ENCODE measurements around the gene KCNMA1. TPM values are rescaled to one million over a fixed set of nuclear protein-coding genes. Genes with fewer than 3 reads are reported as not detected.

The KCNMA1 gene
- total and polyA plus RNA-seq, 10 of the 15 experiments (the other 5 are each of a cell fraction or from before 2014, with no cell fraction given), result 8.5 to 77.0 (median 21.3) TPM

DNA sequence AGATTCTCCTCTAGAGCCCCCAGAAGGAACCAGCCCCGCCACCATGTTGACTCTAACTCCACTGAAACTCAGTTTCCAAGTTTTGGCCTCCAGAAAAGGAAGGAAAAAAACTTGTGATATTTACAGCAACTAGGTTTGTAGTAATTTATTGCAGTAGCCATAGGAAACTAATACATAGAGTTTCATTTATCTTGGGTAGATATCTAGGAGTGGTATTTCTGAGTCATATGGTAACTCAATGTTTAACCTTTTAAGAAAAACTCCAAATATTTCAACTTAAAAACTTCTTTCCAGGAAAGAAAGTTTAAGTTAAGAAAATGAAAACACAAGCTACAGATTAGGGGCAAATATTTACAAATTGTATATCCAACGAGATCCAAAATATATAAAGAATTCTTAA is 576.7 kb downstream of the KCNMA1 start (continued):
- TF ChIP-seq, protein P1, sequence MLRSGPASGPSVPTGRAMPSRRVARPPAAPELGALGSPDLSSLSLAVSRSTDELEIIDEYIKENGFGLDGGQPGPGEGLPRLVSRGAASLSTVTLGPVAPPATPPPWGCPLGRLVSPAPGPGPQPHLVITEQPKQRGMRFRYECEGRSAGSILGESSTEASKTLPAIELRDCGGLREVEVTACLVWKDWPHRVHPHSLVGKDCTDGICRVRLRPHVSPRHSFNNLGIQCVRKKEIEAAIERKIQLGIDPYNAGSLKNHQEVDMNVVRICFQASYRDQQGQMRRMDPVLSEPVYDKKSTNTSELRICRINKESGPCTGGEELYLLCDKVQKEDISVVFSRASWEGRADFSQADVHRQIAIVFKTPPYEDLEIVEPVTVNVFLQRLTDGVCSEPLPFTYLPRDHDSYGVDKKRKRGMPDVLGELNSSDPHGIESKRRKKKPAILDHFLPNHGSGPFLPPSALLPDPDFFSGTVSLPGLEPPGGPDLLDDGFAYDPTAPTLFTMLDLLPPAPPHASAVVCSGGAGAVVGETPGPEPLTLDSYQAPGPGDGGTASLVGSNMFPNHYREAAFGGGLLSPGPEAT (IDR thresholded peaks at IDR 0.05; ENCODE audit: low read depth), result no peak
- TF ChIP-seq FOS (IDR thresholded peaks at IDR 0.05; ENCODE audit: borderline replicate concordance, extremely low read depth, insufficient read length) (no peak), RUNX3 (IDR thresholded peaks at IDR 0.05; ENCODE audit: low read length) (no peak), EZH2 (IDR thresholded peaks at IDR 0.05; ENCODE audit: borderline replicate concordance, control insufficient read depth, low read depth, low read length) (no peak)

- Histone ChIP-seq H2AFZ (ENCODE audit: control insufficient read depth, low read depth, low read length) (no peak overlapping the region), H3K27ac (ENCODE audit: control insufficient read depth, insufficient read depth) (no peak overlapping the region), H3K27me3 (replicated peaks in 1 of 2; ENCODE audit: control insufficient read depth in 2 of 2, insufficient read depth in 2 of 2, low read length in 1 of 2) (no peaks in the 10 kb centered on the region), H3K4me2 (ENCODE audit: control insufficient read depth, insufficient read depth) (no peak overlapping the region), H3K9me3 (replicated peaks; ENCODE audit: control insufficient read depth, insufficient read depth, low read length) (no peaks in the 10 kb centered on the region), H3K4me1 (ENCODE audit: control insufficient read depth, insufficient read depth, low read length) (no peaks in the 10 kb centered on the region), H3K4me3 (no peak overlapping the region), H3K36me3 (ENCODE audit: control insufficient read depth in 2 of 2, insufficient read depth in 2 of 2, low read length in 1 of 2) (no peaks in the 10 kb centered on the region), H4K20me1 (ENCODE audit: control insufficient read depth, insufficient read depth) (no peaks in the 10 kb centered on the region), H3K9ac (ENCODE audit: control insufficient read depth, insufficient read depth, low read length) (no peak overlapping the region), H3K79me2 (ENCODE audit: control insufficient read depth, insufficient read depth, low read length) (no peaks in the 10 kb centered on the region)
- FAIRE-seq (no peak), DNase-seq (ENCODE audit: low read depth, low spot score) (no peak), ATAC-seq (no peak)
- no TSS peak for BruUV-seq (replicated peaks)
- 64% methylated on average over 2 of the region's 2 CpGs for WGBS (ENCODE audit: insufficient coverage, insufficient replicate concordance, low lambda C conversion rate, missing lambda C conversion rate)
- in situ Hi-C loops (cut with MboI), result no loop called here
- CTCF ChIA-PET, result no interaction called here
- RAD21 ChIA-PET (ENCODE audit: unreplicated experiment), result no interaction called here
- SMC1A ChIA-PET (ENCODE audit: uncharacterized antibody, unreplicated experiment), result no interaction called here
- POLR2A ChIA-PET, result no interaction called here
- intact Hi-C loops (cut with micrococcal nuclease; ENCODE audit: unreplicated experiment), result no loop called here
- TF ChIP-seq ESRRA (IDR thresholded peaks at IDR 0.05; ENCODE audit: low read length) (no peak), PAX8 (IDR thresholded peaks at IDR 0.05) (no peak), EZH2 (IDR thresholded peaks at IDR 0.05; ENCODE audit: borderline replicate concordance, control insufficient read depth, low read depth, low read length) (no peak), MEF2A (IDR thresholded peaks at IDR 0.05; ENCODE audit: insufficient read depth, low read depth, low read length) (no peak), IRF4 (IDR thresholded peaks at IDR 0.05; ENCODE audit: low read depth, low read length) (no peak), CHD1 (IDR thresholded peaks at IDR 0.05; ENCODE audit: low read depth, low read length) (no peak), SUPT20H (IDR thresholded peaks at IDR 0.05; ENCODE audit: borderline replicate concordance, control insufficient read depth, low read depth, low read length) (no peak), TARDBP (IDR thresholded peaks at IDR 0.05; ENCODE audit: borderline replicate concordance) (no peak)
- TF ChIP-seq, protein P2, sequence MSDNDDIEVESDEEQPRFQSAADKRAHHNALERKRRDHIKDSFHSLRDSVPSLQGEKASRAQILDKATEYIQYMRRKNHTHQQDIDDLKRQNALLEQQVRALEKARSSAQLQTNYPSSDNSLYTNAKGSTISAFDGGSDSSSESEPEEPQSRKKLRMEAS (IDR thresholded peaks at IDR 0.05; ENCODE audit: low read depth, low read length), result no peak
- TF ChIP-seq, protein P3, sequence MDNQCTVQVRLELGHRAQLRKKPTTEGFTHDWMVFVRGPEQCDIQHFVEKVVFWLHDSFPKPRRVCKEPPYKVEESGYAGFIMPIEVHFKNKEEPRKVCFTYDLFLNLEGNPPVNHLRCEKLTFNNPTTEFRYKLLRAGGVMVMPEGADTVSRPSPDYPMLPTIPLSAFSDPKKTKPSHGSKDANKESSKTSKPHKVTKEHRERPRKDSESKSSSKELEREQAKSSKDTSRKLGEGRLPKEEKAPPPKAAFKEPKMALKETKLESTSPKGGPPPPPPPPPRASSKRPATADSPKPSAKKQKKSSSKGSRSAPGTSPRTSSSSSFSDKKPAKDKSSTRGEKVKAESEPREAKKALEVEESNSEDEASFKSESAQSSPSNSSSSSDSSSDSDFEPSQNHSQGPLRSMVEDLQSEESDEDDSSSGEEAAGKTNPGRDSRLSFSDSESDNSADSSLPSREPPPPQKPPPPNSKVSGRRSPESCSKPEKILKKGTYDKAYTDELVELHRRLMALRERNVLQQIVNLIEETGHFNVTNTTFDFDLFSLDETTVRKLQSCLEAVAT (IDR thresholded peaks at IDR 0.05), result no peak
These were observed 581.0 kb downstream of the KCNMA1 start for GRCh38 chr10:77056650-77057049.
